ENCODE measurements around the gene ONECUT3.

Gene ONECUT3

DNA sequence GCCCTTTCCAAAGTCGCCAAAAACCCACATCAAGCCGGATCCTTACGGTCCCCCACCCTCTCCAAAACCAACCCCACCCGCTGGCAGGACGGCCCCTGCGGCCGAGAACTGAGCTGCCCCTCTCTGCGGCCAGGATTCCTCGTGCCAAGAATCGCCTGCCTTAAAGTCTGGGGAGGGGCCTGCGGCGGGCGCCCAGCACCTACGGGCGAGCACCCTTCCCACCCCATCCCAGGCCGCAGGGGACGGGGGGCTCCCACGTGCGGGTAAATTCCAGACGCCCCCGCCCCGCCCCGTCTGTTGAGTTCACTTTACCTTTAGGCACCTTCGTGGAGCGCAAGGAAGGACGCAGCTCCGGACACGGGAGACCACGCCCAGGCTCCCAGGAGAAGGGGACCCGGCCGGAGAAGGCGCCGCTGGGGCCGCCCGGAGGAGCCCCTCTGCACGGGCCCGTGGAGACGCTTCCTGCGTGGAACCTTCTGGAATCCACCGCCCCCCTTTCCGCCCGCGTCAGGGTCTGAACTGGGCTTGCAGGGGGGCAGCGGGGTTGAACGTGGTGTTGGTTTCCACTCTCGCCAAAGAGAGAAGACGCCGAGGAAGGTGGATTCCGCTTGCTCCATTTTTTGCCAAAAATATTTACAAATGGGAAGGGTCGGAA is 22.8 kb downstream of the ONECUT3 start:
- TF ChIP-seq, protein P1, sequence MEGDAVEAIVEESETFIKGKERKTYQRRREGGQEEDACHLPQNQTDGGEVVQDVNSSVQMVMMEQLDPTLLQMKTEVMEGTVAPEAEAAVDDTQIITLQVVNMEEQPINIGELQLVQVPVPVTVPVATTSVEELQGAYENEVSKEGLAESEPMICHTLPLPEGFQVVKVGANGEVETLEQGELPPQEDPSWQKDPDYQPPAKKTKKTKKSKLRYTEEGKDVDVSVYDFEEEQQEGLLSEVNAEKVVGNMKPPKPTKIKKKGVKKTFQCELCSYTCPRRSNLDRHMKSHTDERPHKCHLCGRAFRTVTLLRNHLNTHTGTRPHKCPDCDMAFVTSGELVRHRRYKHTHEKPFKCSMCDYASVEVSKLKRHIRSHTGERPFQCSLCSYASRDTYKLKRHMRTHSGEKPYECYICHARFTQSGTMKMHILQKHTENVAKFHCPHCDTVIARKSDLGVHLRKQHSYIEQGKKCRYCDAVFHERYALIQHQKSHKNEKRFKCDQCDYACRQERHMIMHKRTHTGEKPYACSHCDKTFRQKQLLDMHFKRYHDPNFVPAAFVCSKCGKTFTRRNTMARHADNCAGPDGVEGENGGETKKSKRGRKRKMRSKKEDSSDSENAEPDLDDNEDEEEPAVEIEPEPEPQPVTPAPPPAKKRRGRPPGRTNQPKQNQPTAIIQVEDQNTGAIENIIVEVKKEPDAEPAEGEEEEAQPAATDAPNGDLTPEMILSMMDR (IDR thresholded peaks at IDR 0.05; ENCODE audit: low read depth, low read length), result no peak
- H3K4me3 ChIP-seq (ENCODE audit: low read depth, low read length), result no peak overlapping the region

GRCh38 chr19:1776606-1777147 is 23.4 kb downstream of the ONECUT3 start:
- H3K4me3 ChIP-seq (ENCODE audit: low read depth, low read length), result no peak overlapping the region
- TF ChIP-seq, protein P1 (IDR thresholded peaks at IDR 0.05; ENCODE audit: low read depth, low read length), result no peak

- H3K4me3 ChIP-seq (ENCODE audit: low read depth, low read length), result no peak overlapping the region
These were observed 23.8 kb downstream of the ONECUT3 start for GRCh38 chr19:1777149-1777548.

DNA sequence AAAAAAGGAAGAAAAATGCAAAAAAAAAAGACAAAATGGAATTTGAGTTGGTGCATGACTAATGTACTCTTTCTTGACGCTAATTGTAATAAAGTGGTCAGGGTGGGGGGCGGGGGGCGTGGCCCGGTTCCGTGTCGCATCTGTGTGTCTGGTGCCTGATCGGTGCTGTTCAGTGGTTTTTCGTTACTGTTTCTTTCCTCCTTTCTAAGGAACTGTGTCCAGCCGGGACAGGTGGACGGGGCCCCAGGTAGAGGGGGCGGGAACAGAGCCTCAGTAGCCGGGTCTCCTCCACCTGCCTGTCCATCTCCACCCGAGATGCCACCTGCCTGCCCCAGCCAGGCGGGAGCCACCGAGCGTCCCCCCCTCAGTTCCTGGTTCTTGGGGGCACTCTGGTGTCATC is 26.3 kb downstream of the ONECUT3 start:
- H3K4me3 ChIP-seq (ENCODE audit: low read depth, low read length), result no peak overlapping the region
- TF ChIP-seq, protein P1 (IDR thresholded peaks at IDR 0.05; ENCODE audit: low read depth, low read length), result no peak

More at GRCh38 chr19:1777149-1777548, 23.8 kb downstream of the ONECUT3 start:
- TF ChIP-seq, protein P1 (IDR thresholded peaks at IDR 0.05; ENCODE audit: low read depth, low read length), result no peak

- TF ChIP-seq, protein P1 (IDR thresholded peaks at IDR 0.05; ENCODE audit: low read depth, low read length), result peak; percentile 19; the same call in 1 of the 2 replicates
- H3K4me3 ChIP-seq (ENCODE audit: low read depth, low read length), result no peak overlapping the region
These were observed 27.1 kb downstream of the ONECUT3 start for GRCh38 chr19:1780272-1780958.

- TF ChIP-seq, protein P1 (IDR thresholded peaks at IDR 0.05; ENCODE audit: low read depth, low read length), result no peak
- no peak overlapping the region for H3K4me3 ChIP-seq (ENCODE audit: low read depth, low read length)
These were observed 29.2 kb downstream of the ONECUT3 start for GRCh38 chr19:1782521-1782920.

DNA sequence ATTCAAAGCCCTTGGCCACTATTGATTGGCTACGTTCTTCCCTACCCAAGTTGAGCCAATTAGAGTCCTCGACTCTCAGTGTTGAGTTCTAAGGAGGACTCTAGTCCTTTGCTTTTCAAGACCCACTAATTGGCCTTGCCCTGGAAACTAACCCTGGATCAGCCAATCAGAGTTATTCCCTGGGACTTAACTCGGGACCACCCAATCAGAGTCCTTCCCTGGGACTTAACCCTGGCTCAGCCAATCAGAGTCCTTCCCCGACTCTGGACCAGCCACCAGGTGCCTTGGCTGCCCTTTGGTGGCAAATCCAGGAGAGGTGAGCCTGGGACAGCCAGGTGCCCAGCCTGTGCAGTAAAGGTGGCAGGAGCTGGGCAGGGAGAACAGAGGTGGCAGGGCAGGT is 30.0 kb downstream of the ONECUT3 start:
- no peak overlapping the region for H3K4me3 ChIP-seq (ENCODE audit: low read depth, low read length)
- TF ChIP-seq, protein P1 (IDR thresholded peaks at IDR 0.05; ENCODE audit: low read depth, low read length), result no peak

Data from WI38 (cell line).